HCT116 (cell line): ENCODE measurements around the gene TNFRSF12A. TPM values are rescaled to one million over a fixed set of nuclear protein-coding genes. Genes with fewer than 3 reads are reported as not detected.

Experiments used
- ATAC-seq: fragments of 200-7000 bp; cut with Tn5 transposase; 2 replicates; pipeline ENCODE4 v1.9.1; 2020; ENCODE audit warnings: mild to moderate bottlenecking, moderate library complexity
- BruUV-seq: library from RNA; stranded (reverse); fragments of 400-500 nt; replicated peaks from 2 replicates; lab custom pipeline; 2021; lab: Mats Ljungman, UMichigan
- CTCF ChIA-PET: fragments of 300-600 bp; sonication (Branson Sonifier 250); formaldehyde crosslinking; loops from one replicate; lab custom pipeline; 2021; ENCODE audit warnings: antibody characterized with exemption; lab: Charles Lee
- POLR2A ChIA-PET: fragments of 300-600, 350-600 bp; sonication (Branson Sonifier 250); formaldehyde crosslinking; loops from one replicate; lab custom pipeline; 2021; ENCODE audit warnings: antibody characterized with exemption; lab: Charles Lee
- RAD21 ChIA-PET, 2 experiments: fragments of 300-600 bp; sonication (Branson Sonifier 250); formaldehyde crosslinking; loops; one replicate each; lab custom pipeline; 2023; ENCODE audit warnings: low total read pairs in 2 of 2; ENCODE audit not compliant: uncharacterized antibody in 2 of 2, unreplicated experiment in 2 of 2, low non-redundant PET in 1 of 2; lab: Charles Lee
- DNase-seq: peaks from one replicate; pipeline ENCODE4 v3.0.0-alpha.2; 2010; ENCODE audit warnings: low read depth, low spot score
- H2AFZ ChIP-seq: fragments of 200-600 bp; shearing (Covaris generic), sonication (generic); 2 replicates; pipeline ENCODE4 v1.6.1; 2017; ENCODE audit warnings: low read depth, mixed run types, mixed read lengths, antibody characterized with exemption, low read length; ENCODE audit not compliant: poor library complexity, severe bottlenecking
- H3K27ac ChIP-seq: 2 replicates; pipeline ENCODE4 v1.5.1; 2012; ENCODE audit warnings: low read depth, low read length
- H3K27me3 ChIP-seq: fragments of 200-600 bp; sonication (generic); 2 replicates; pipeline ENCODE4 v1.6.1; 2016; ENCODE audit warnings: mixed run types, low read length, mixed read lengths; ENCODE audit not compliant: insufficient read depth
- H3K36me3 ChIP-seq, 2 experiments: fragments of 200-500 bp in 1 of 2; fragments of 200-600 bp in 1 of 2; sonication (Bioruptor generic) in 1 of 2; sonication (generic) in 1 of 2; 2 replicates each; pipeline versions ENCODE4 v1.5.1 to v1.6.1; 2014 to 2016; ENCODE audit warnings: low read length in 2 of 2, inconsistent platforms in 1 of 2, mixed read lengths in 1 of 2, mixed run types in 1 of 2; ENCODE audit not compliant: insufficient read depth in 2 of 2, control insufficient read depth in 1 of 2
- H3K4me1 ChIP-seq, 2 experiments: fragments of 200-600 bp in 1 of 2; sonication (generic) in 1 of 2; 2 replicates each; pipeline versions ENCODE4 v1.5.1 to v1.6.1; 2012 to 2017; ENCODE audit warnings: low read length in 2 of 2, inconsistent platforms in 1 of 2, mild to moderate bottlenecking in 1 of 2, mixed read lengths in 1 of 2, mixed run types in 1 of 2, moderate library complexity in 1 of 2; ENCODE audit not compliant: insufficient read depth in 2 of 2, control insufficient read depth in 1 of 2
- H3K4me2 ChIP-seq: fragments of 200-600 bp; sonication (generic); 2 replicates; pipeline ENCODE4 v1.6.1; 2017; ENCODE audit warnings: mixed run types, low read length, mixed read lengths
- H3K4me3 ChIP-seq, 2 experiments: fragments of 200-600 bp in 1 of 2; sonication (generic) in 1 of 2; replicated peaks in 1 of 2; 2 replicates each; pipeline ENCODE4 v1.5.1; 2011 to 2016; ENCODE audit warnings: low read length in 2 of 2, control low read depth in 1 of 2, low read depth in 1 of 2, mild to moderate bottlenecking in 1 of 2, mixed read lengths in 1 of 2, mixed run types in 1 of 2
- H3K79me2 ChIP-seq: fragments of 200-600 bp; sonication (generic); 2 replicates; pipeline ENCODE4 v1.6.1; 2017; ENCODE audit warnings: mild to moderate bottlenecking, mixed run types, low read length, moderate library complexity, mixed read lengths; ENCODE audit not compliant: insufficient read depth
- H3K9ac ChIP-seq: fragments of 200-600 bp; sonication (generic); 2 replicates; pipeline ENCODE4 v1.6.1; 2016; ENCODE audit warnings: low read length, mixed read lengths
- H3K9me2 ChIP-seq: fragments of 200-600 bp; sonication (generic), shearing (Covaris generic); 2 replicates; pipeline ENCODE4 v1.6.1; 2017; ENCODE audit warnings: mixed run types, mild to moderate bottlenecking, moderate library complexity; ENCODE audit not compliant: insufficient read depth
- H3K9me3 ChIP-seq, 2 experiments: fragments of 200-500 bp in 1 of 2; fragments of 200-600 bp in 1 of 2; sonication (Bioruptor generic) in 1 of 2; sonication (generic) in 1 of 2; 2 replicates each; pipeline ENCODE4 v1.6.1; 2014 to 2017; ENCODE audit warnings: low read length in 2 of 2, mixed read lengths in 2 of 2, inconsistent platforms in 1 of 2, low read depth in 1 of 2, mild to moderate bottlenecking in 1 of 2, mixed run types in 1 of 2, moderate library complexity in 1 of 2; ENCODE audit not compliant: control insufficient read depth in 1 of 2, insufficient read depth in 1 of 2
- H4K20me1 ChIP-seq: fragments of 200-600 bp; sonication (generic), shearing (Covaris generic); 2 replicates; pipeline ENCODE4 v1.6.1; 2017; ENCODE audit warnings: mixed run types, mild to moderate bottlenecking, moderate library complexity; ENCODE audit not compliant: insufficient read depth
- CBX3 ChIP-seq: IDR thresholded peaks from 2 replicates; pipeline ENCODE4 v1.6.1; 2012; ENCODE audit warnings: low read depth
- EZH2 ChIP-seq: fragments of 200-600 bp; sonication (generic); IDR thresholded peaks from 2 replicates; pipeline ENCODE4 v1.6.1; 2017; ENCODE audit warnings: antibody characterized with exemption, mixed run types
- FOSL1 ChIP-seq: IDR thresholded peaks from 2 replicates; pipeline ENCODE4 v1.6.1; 2012; ENCODE audit warnings: low read depth
- JUND ChIP-seq: IDR thresholded peaks from 2 replicates; pipeline ENCODE4 v1.6.1; 2012
- POLR2A ChIP-seq: IDR thresholded peaks from 2 replicates; pipeline ENCODE4 v1.7.0; 2011; ENCODE audit warnings: borderline replicate concordance; ENCODE audit not compliant: insufficient read depth, insufficient read length; ENCODE audit errors: extremely low read depth
- RAD21 ChIP-seq: IDR thresholded peaks from 2 replicates; pipeline ENCODE4 v1.6.1; 2012; ENCODE audit warnings: low read depth, mild to moderate bottlenecking
- SP1 ChIP-seq: IDR thresholded peaks from 2 replicates; pipeline ENCODE4 v1.6.1; 2012; ENCODE audit warnings: low read depth
- TCF7L2 ChIP-seq: IDR thresholded peaks from 2 replicates; pipeline ENCODE4 v1.7.0; 2011; ENCODE audit warnings: borderline replicate concordance, inconsistent platforms; ENCODE audit not compliant: insufficient read depth, insufficient read length; ENCODE audit errors: extremely low read depth
- YY1 ChIP-seq: IDR thresholded peaks from 2 replicates; pipeline ENCODE4 v1.6.1; 2011; ENCODE audit warnings: low read length, low read depth, moderate library complexity, mild to moderate bottlenecking; ENCODE audit not compliant: insufficient replicate concordance; ENCODE audit errors: extremely low read depth
- ZFX ChIP-seq: fragments of 450-650 bp; IDR thresholded peaks from 2 replicates; pipeline ENCODE4 v1.6.1; 2017
- intact Hi-C: fragments of 100-400 bp; cut with micrococcal nuclease; formaldehyde crosslinking; loops from 2 replicates; pipeline ENCODE4 v1.10.0; 2022
- total RNA-seq: library from RNA; stranded (reverse); gene quantifications from one replicate; pipeline ENCODE4 v1.2.1, GENCODE V29; 2021; ENCODE audit not compliant: unreplicated experiment
- TF ChIP-seq, protein P1 (sequence below): IDR thresholded peaks from 2 replicates; pipeline ENCODE4 v1.6.1; 2012
- TF ChIP-seq, protein P2 (sequence below): IDR thresholded peaks from 2 replicates; pipeline ENCODE4 v1.6.1; 2012
- TF ChIP-seq, protein P3 (sequence below): IDR thresholded peaks from 2 replicates; pipeline ENCODE4 v1.6.1; 2011; ENCODE audit warnings: mild to moderate bottlenecking, low read length, moderate library complexity; ENCODE audit not compliant: insufficient replicate concordance; ENCODE audit errors: extremely low read depth
- TF ChIP-seq, protein P4 (sequence below), 3 experiments: fragments of 200-600 bp in 1 of 3; sonication (generic) in 1 of 3; IDR thresholded peaks in 2 of 3; conservative IDR thresholded peaks in 1 of 3; 2 replicates each; pipeline ENCODE4 v1.5.1; 2012 to 2017; ENCODE audit warnings: low read depth in 2 of 3, low read length in 2 of 3, antibody characterized with exemption in 1 of 3, borderline replicate concordance in 1 of 3, control low read depth in 1 of 3, mild to moderate bottlenecking in 1 of 3, mixed read lengths in 1 of 3, mixed run types in 1 of 3, moderate library complexity in 1 of 3; ENCODE audit not compliant: insufficient read depth in 1 of 3

Gene TNFRSF12A
- total RNA-seq, 1 experiment from 2014 or later, result 188 TPM

DNA sequence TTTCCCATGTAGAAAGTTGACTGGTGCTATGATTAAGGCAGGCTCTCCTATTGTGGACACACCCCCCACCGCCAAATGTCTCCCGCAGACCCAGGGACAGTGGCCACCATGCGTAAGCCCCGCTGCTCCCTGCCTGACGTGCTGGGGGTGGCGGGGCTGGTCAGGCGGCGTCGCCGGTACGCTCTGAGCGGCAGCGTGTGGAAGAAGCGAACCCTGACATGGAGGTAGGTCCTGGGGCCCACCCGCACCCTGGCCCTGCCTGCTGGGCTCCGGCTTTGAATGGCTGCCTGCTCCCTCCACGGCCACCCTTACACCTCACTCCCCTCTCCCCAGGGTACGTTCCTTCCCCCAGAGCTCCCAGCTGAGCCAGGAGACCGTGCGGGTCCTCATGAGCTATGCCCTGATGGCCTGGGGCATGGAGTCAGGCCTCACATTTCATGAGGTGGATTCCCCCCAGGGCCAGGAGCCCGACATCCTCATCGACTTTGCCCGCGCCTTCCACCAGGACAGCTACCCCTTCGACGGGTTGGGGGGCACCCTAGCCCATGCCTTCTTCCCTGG, 29.8 kb downstream of the TNFRSF12A start:
- TF ChIP-seq SP1, result no peak
- TF ChIP-seq, protein P1, sequence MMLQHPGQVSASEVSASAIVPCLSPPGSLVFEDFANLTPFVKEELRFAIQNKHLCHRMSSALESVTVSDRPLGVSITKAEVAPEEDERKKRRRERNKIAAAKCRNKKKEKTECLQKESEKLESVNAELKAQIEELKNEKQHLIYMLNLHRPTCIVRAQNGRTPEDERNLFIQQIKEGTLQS, result no peak
- no peak for TF ChIP-seq POLR2A
- no peak for TF ChIP-seq FOSL1
- no peak for TF ChIP-seq RAD21
- TF ChIP-seq CBX3, result no peak
- TF ChIP-seq EZH2, result no peak
- TF ChIP-seq, protein P2, sequence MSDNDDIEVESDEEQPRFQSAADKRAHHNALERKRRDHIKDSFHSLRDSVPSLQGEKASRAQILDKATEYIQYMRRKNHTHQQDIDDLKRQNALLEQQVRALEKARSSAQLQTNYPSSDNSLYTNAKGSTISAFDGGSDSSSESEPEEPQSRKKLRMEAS, result no peak
- TF ChIP-seq, all 23 proteins: peak for 0
- DNase-seq, result no peak
- H3K4me3 ChIP-seq, result no peak overlapping the region
- no peak overlapping the region for H2AFZ ChIP-seq
- ATAC-seq, result no peak
- no peaks in the 10 kb centered on the region for H3K79me2 ChIP-seq
- no peak overlapping the region for H3K4me2 ChIP-seq
- no peaks in the 10 kb centered on the region for H3K9me2 ChIP-seq
- no peaks in the 10 kb centered on the region for H3K27me3 ChIP-seq
- ChIA-PET CTCF (interaction anchor here (4.3 kb wide), 1 partner anchor 9 kb away, joined by 16 read pairs; no protein-coding TSS in a partner anchor), RAD21 (no interaction called here), POLR2A (interaction anchor here (1.3 kb wide), 1 partner anchor 10 kb away, joined by 3 read pairs; no protein-coding TSS in a partner anchor)
- no peak overlapping the region for H3K9ac ChIP-seq
- H3K4me1 ChIP-seq, result peaks cover 0 to 27% of the 10 kb centered on the region in 2 experiments; a peak in 1 of 4 replicates
- intact Hi-C loops, result loop anchor here (10.0 kb wide), 1 partner anchor 125 kb away; no protein-coding TSS in a partner anchor
- no peaks in the 10 kb centered on the region for H4K20me1 ChIP-seq
- no peak overlapping the region for H3K27ac ChIP-seq
- H3K9me3 ChIP-seq, result no peaks in the 10 kb centered on the region
- H3K36me3 ChIP-seq, result no peaks in the 10 kb centered on the region
- no TSS peak for BruUV-seq

DNA sequence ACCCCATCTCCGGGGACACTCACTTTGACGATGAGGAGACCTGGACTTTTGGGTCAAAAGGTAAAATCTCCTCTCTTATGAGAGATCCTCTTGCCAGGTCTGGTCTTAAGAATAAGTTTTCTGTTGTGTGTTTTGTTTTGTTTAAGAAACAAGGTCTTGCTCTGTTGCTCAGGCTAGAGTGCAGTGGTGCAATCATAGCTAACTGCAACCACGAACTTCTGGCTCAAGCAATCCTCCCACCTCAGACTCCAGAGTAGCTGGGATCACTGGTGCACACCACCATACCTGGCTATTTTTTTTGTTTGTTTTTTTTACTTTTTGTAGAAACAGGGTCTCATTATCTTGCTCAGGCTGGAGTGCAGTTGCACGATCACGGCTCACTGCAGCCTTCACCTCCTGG, 30.3 kb downstream of the TNFRSF12A start:
- ChIA-PET POLR2A (interaction anchor here (1.3 kb wide), 1 partner anchor 11 kb away, joined by 3 read pairs; no protein-coding TSS in a partner anchor), CTCF (interaction anchor here (4.3 kb wide), 1 partner anchor 9 kb away, joined by 16 read pairs; no protein-coding TSS in a partner anchor), RAD21 (no interaction called here)
- Histone ChIP-seq H3K4me2 (no peak overlapping the region), H4K20me1 (no peaks in the 10 kb centered on the region), H3K9me3 (no peaks in the 10 kb centered on the region), H2AFZ (no peak overlapping the region), H3K27ac (no peak overlapping the region), H3K9ac (no peak overlapping the region), H3K9me2 (no peaks in the 10 kb centered on the region), H3K79me2 (no peaks in the 10 kb centered on the region), H3K27me3 (no peaks in the 10 kb centered on the region), H3K4me1 (peaks cover 0 to 22% of the 10 kb centered on the region in 2 experiments; a peak in 1 of 4 replicates), H3K36me3 (no peaks in the 10 kb centered on the region), H3K4me3 (no peak overlapping the region)
- ATAC-seq (no peak), DNase-seq (no peak)
- no TSS peak for BruUV-seq
- intact Hi-C loops, result loop anchor here (10.0 kb wide), 1 partner anchor 124 kb away; no protein-coding TSS in a partner anchor
- TF ChIP-seq TCF7L2 (no peak), ZFX (no peak), POLR2A (no peak), FOSL1 (no peak), YY1 (no peak), CBX3 (no peak), RAD21 (no peak), JUND (no peak), SP1 (no peak)
- TF ChIP-seq, protein P3, sequence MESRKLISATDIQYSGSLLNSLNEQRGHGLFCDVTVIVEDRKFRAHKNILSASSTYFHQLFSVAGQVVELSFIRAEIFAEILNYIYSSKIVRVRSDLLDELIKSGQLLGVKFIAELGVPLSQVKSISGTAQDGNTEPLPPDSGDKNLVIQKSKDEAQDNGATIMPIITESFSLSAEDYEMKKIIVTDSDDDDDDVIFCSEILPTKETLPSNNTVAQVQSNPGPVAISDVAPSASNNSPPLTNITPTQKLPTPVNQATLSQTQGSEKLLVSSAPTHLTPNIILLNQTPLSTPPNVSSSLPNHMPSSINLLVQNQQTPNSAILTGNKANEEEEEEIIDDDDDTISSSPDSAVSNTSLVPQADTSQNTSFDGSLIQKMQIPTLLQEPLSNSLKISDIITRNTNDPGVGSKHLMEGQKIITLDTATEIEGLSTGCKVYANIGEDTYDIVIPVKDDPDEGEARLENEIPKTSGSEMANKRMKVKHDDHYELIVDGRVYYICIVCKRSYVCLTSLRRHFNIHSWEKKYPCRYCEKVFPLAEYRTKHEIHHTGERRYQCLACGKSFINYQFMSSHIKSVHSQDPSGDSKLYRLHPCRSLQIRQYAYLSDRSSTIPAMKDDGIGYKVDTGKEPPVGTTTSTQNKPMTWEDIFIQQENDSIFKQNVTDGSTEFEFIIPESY, result no peak
- TF ChIP-seq, protein P4, sequence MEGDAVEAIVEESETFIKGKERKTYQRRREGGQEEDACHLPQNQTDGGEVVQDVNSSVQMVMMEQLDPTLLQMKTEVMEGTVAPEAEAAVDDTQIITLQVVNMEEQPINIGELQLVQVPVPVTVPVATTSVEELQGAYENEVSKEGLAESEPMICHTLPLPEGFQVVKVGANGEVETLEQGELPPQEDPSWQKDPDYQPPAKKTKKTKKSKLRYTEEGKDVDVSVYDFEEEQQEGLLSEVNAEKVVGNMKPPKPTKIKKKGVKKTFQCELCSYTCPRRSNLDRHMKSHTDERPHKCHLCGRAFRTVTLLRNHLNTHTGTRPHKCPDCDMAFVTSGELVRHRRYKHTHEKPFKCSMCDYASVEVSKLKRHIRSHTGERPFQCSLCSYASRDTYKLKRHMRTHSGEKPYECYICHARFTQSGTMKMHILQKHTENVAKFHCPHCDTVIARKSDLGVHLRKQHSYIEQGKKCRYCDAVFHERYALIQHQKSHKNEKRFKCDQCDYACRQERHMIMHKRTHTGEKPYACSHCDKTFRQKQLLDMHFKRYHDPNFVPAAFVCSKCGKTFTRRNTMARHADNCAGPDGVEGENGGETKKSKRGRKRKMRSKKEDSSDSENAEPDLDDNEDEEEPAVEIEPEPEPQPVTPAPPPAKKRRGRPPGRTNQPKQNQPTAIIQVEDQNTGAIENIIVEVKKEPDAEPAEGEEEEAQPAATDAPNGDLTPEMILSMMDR (IDR thresholded peaks at IDR 0.05 in 2 of 3, conservative IDR thresholded peaks at IDR 0.05 in 1 of 3; ENCODE audit: borderline replicate concordance in 1 of 3, insufficient read depth in 1 of 3, low read depth in 2 of 3, low read length in 2 of 3), result no peak
- TF ChIP-seq, protein P2, result no peak
